MM.1S (cell line): Measurements from ENCODE around the gene PI4KB.
A peak's percentile ranks its signal among the peaks of the same experiment; 100 is the strongest.

Experiments
- DNase-seq: peaks from one replicate; pipeline ENCODE4 v3.0.0-alpha.2; 2015
- H2AFZ ChIP-seq: fragments of 300-600 bp; sonication (generic); 2 replicates; pipeline ENCODE4 v1.6.0; 2016; ENCODE audit warnings: antibody characterized with exemption, low read length
- H3F3A ChIP-seq: fragments of 300-600 bp; sonication (generic); 2 replicates; pipeline ENCODE4 v1.6.1; 2016; ENCODE audit warnings: mild to moderate bottlenecking, antibody characterized with exemption, low read length, moderate library complexity, mixed read lengths; ENCODE audit not compliant: insufficient read depth
- H3K27ac ChIP-seq: fragments of 300-600 bp; sonication (generic); 2 replicates; pipeline ENCODE4 v1.5.1; 2016; ENCODE audit warnings: mild to moderate bottlenecking, low read length
- H3K27me3 ChIP-seq: fragments of 300-600 bp; sonication (generic); replicated peaks from 2 replicates; pipeline ENCODE4 v1.6.0; 2016; ENCODE audit warnings: low read length; ENCODE audit not compliant: insufficient read depth
- H3K36me3 ChIP-seq: fragments of 300-600 bp; sonication (generic); replicated peaks from 2 replicates; pipeline ENCODE4 v1.6.1; 2016; ENCODE audit warnings: mild to moderate bottlenecking, low read length, mixed read lengths; ENCODE audit not compliant: insufficient read depth
- H3K4me1 ChIP-seq: fragments of 300-600 bp; sonication (generic); 2 replicates; pipeline ENCODE4 v1.6.1; 2016; ENCODE audit warnings: low read length, mixed read lengths
- H3K4me2 ChIP-seq: fragments of 300-600 bp; sonication (generic); 2 replicates; pipeline ENCODE4 v1.6.0; 2016; ENCODE audit warnings: low read depth, low read length
- H3K4me3 ChIP-seq: fragments of 300-600 bp; sonication (generic); 2 replicates; pipeline ENCODE4 v1.5.1; 2016; ENCODE audit warnings: low read length, mixed read lengths
- H3K79me2 ChIP-seq: fragments of 300-600 bp; sonication (generic); 2 replicates; pipeline ENCODE4 v1.6.1; 2016; ENCODE audit warnings: mixed run types, low read length, mixed read lengths
- H3K9ac ChIP-seq: fragments of 300-600 bp; sonication (generic); 2 replicates; pipeline ENCODE4 v1.6.1; 2016; ENCODE audit warnings: low read length, mixed read lengths
- H3K9me2 ChIP-seq: fragments of 300-600 bp; sonication (generic); replicated peaks from 2 replicates; pipeline ENCODE4 v1.6.1; 2016; ENCODE audit warnings: mild to moderate bottlenecking, low read length, mixed read lengths; ENCODE audit not compliant: insufficient read depth
- H3K9me3 ChIP-seq: fragments of 300-600 bp; sonication (generic); replicated peaks from 2 replicates; pipeline ENCODE4 v1.6.1; 2016; ENCODE audit warnings: mild to moderate bottlenecking, low read length, mixed read lengths; ENCODE audit not compliant: insufficient read depth
- H4K20me1 ChIP-seq: fragments of 300-600 bp; sonication (generic); 2 replicates; pipeline ENCODE4 v1.6.1; 2016; ENCODE audit warnings: mild to moderate bottlenecking, low read length, moderate library complexity, mixed read lengths; ENCODE audit not compliant: insufficient read depth
- CTCF ChIP-seq: fragments of 300-600 bp; sonication (generic); IDR thresholded peaks from 2 replicates; pipeline ENCODE4 v1.5.1; 2016; ENCODE audit warnings: antibody characterized with exemption, low read length, mixed read lengths
- EZH2 ChIP-seq: fragments of 300-600 bp; sonication (generic); optimal IDR thresholded peaks from 2 replicates; pipeline ENCODE3; 2017; ENCODE audit warnings: low read depth, mild to moderate bottlenecking, antibody characterized with exemption, low read length, mixed read lengths
- EZH2phosphoT487 ChIP-seq: fragments of 300-600 bp; sonication (generic); IDR thresholded peaks from 2 replicates; pipeline ENCODE4 v1.6.1; 2018; ENCODE audit warnings: antibody characterized with exemption, low read length

PI4KB gene

DNA sequence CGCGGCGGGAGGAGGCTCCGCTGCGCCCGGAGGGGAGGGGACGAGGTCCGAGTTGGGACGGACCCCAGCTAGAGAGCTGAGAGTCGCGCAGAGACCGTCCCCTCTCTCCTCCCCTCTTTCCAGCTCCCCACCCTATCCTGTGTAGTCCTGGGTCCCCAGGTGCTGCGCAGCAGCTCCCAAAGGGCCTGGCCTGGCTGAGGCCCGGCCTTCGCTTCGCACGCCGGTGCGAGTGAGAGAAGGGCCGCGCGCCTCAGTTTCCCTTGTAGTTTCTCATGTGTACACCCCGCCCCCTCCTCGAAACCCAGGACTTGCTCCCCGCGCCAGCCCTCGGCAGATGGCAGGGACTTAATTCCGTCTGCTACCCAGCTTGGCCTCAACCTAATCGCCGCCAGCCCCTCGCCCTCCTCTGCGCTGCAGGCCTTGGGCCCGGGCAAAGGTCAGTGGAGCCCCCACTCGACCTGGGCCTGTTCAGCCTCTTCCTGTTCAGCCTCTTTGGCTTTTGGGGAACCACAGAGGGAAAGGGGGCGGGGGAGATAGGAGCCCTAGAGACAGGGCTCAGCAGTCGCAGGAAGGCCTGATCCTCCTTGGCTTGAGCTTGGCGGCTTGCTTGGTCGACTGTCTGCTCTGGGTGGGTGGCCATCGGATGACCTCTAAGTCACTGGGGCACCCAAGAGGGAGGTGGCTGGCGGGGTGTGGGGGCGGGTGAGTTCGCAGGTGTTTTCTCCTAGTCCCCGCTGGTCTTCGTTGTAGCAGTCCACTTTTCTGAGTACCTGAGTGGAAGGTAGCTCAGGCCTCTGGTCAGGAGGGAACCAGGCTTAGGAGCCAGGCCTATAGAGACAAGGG lies 44.1 kb downstream of the PI4KB start:
- Histone ChIP-seq H3K9ac (peak overlapping the region; percentile 86), H3K27ac (peak overlapping the region; percentile 83; the same call in 1 of the 2 replicates), H3K4me3 (peak overlapping the region; percentile 96), H3K9me3 (no peaks in the 10 kb centered on the region), H4K20me1 (no peaks in the 10 kb centered on the region), H3K9me2 (no peaks in the 10 kb centered on the region), H2AFZ (peak overlapping the region; percentile 81), H3K4me2 (peak overlapping the region; percentile 98), H3K79me2 (peaks cover 40% of the 10 kb centered on the region), H3K36me3 (no peaks in the 10 kb centered on the region), H3K4me1 (peaks cover 10% of the 10 kb centered on the region), H3K27me3 (no peaks in the 10 kb centered on the region), H3F3A (peaks cover 14% of the 10 kb centered on the region)
- TF ChIP-seq EZH2phosphoT487 (no peak), CTCF (no peak), EZH2 (no peak)
- DNase-seq, result peak; percentile 27

GRCh38 chr1:151281969-151282882 lies 45.0 kb downstream of the PI4KB start, which contains the start of gene ZNF687:
Gene ZNF687 (plus strand): TSS chr1:151282299. CDS start chr1:151286292, 3,993 bp downstream.
- Histone ChIP-seq H3K27me3 (no peaks in the 10 kb centered on the region), H3K36me3 (no peaks in the 10 kb centered on the region), H3K4me3 (peak within 1 kb of the TSS; percentile 96), H3K9me2 (no peaks in the 10 kb centered on the region), H2AFZ (peak within 1 kb of the TSS; percentile 87), H3F3A (peaks cover 14% of the 10 kb centered on the region), H3K4me1 (peaks cover 10% of the 10 kb centered on the region), H3K4me2 (peak within 1 kb of the TSS; percentile 98), H3K9ac (peak within 1 kb of the TSS; percentile 89), H3K27ac (peak within 1 kb of the TSS; percentile 83), H3K79me2 (peaks cover 33% of the 10 kb centered on the region), H4K20me1 (no peaks in the 10 kb centered on the region), H3K9me3 (no peaks in the 10 kb centered on the region)
- peak; percentile 100 for DNase-seq
- no peak for TF ChIP-seq EZH2
- TF ChIP-seq EZH2phosphoT487, result no peak
- TF ChIP-seq CTCF, result no peak

- peaks cover 14% of the 10 kb centered on the region for H3F3A ChIP-seq
- peak; percentile 99 for DNase-seq
- H3K27ac ChIP-seq, result peak overlapping the region; percentile 83
- peak overlapping the region; percentile 93 for H3K4me3 ChIP-seq
- H3K9ac ChIP-seq, result peak overlapping the region; percentile 89
- no peaks in the 10 kb centered on the region for H4K20me1 ChIP-seq
- H3K4me1 ChIP-seq, result peaks cover 10% of the 10 kb centered on the region
- peak overlapping the region; percentile 87 for H2AFZ ChIP-seq
- no peaks in the 10 kb centered on the region for H3K9me3 ChIP-seq
- peak overlapping the region; percentile 50 for H3K4me2 ChIP-seq
- no peaks in the 10 kb centered on the region for H3K27me3 ChIP-seq
- H3K79me2 ChIP-seq, result peaks cover 29% of the 10 kb centered on the region
- H3K36me3 ChIP-seq, result no peaks in the 10 kb centered on the region
- TF ChIP-seq EZH2phosphoT487, result no peak
- TF ChIP-seq EZH2, result no peak
- TF ChIP-seq CTCF, result no peak
- no peaks in the 10 kb centered on the region for H3K9me2 ChIP-seq
Observed at GRCh38 chr1:151281225-151281968, 45.8 kb downstream of the PI4KB start.
